HepG2 (cell line): ENCODE measurements around the gene HTR3B. TPM values are rescaled to one million over a fixed set of nuclear protein-coding genes. Genes with fewer than 3 reads are reported as not detected.

Experiments used
- polyA plus RNA-seq, 8 experiments: library from polyadenylated mRNA; depleted of rRNA in 3 of 8; stranded (reverse) in 7 of 8; unstranded in 1 of 8; fragments of >200 nt; fragmentation: Illumina TruSeq in 4 of 8; extraction: Trizol in 4 of 8; gene quantifications; 2 replicates each; pipeline versions ENCODE4 v1.2.1 to v1.2.3, GENCODE V29; 2011 to 2016; ENCODE audit warnings: low read depth in 4 of 8, missing spikeins in 1 of 8, mixed read lengths in 1 of 8; ENCODE audit not compliant: insufficient read depth in 1 of 8
- small RNA-seq, 3 experiments: library from RNA; depleted of rRNA; stranded (forward); fragments of <200 nt; gene quantifications; one replicate each; pipeline ENCODE3, GENCODE V24; 2012; ENCODE audit warnings: low read depth in 2 of 3, low replicate concordance in 1 of 3; ENCODE audit not compliant: insufficient read length in 3 of 3, insufficient read depth in 2 of 3
- total RNA-seq, 5 experiments: library from RNA; depleted of rRNA; stranded (reverse); fragments of >200 nt; fragmentation: Illumina TruSeq; extraction: Trizol; gene quantifications; 2 replicates each; pipeline ENCODE4 v1.2.3, GENCODE V29; 2016; ENCODE audit warnings: low read depth in 1 of 5

HTR3B gene
- total and polyA plus RNA-seq, 2 of the 13 experiments (the other 11 are each of a cell fraction or from before 2014, with no cell fraction given): 0.09 to 1.7 TPM

Small RNA genes lying within 50 kb of the gene (small RNA-seq; reads per million reads assigned to genes)
- 0 reads per million in 3 experiments for gene RNU6-1107P

Other genes starting within 250 kb of the HTR3B start
- gene TMPRSS5, start 198.5 kb upstream of the HTR3B start, total RNA-seq (2016; rRNA removed; fragmentation: Illumina TruSeq; extraction: Trizol): 0.40 TPM in 1 of 2 replicates, not detected in the other
- 0.65 and 0.96 TPM in 2 replicates for gene TMPRSS5, start 198.5 kb upstream of the HTR3B start, polyA plus RNA-seq (2011; rRNA removed)
- 31.3 and 43.4 TPM in 2 replicates for gene ZW10, start 131.1 kb upstream of the HTR3B start, total RNA-seq (2016; rRNA removed; fragmentation: Illumina TruSeq; extraction: Trizol)
- gene ZW10, start 131.1 kb upstream of the HTR3B start, polyA plus RNA-seq (2011; rRNA removed): 5.1 and 5.8 TPM in 2 replicates
- gene CLDN25, start 125.0 kb upstream of the HTR3B start, total RNA-seq (2016; rRNA removed; fragmentation: Illumina TruSeq; extraction: Trizol): not detected in 2 replicates
- gene CLDN25, start 125.0 kb upstream of the HTR3B start, polyA plus RNA-seq (2011; rRNA removed): not detected in 2 replicates
- 34.3 and 52.0 TPM in 2 replicates for gene USP28, start 29.2 kb upstream of the HTR3B start, total RNA-seq (2016; rRNA removed; fragmentation: Illumina TruSeq; extraction: Trizol)
- 27.6 and 29.6 TPM in 2 replicates for gene USP28, start 29.2 kb upstream of the HTR3B start, polyA plus RNA-seq (2011; rRNA removed)
- gene HTR3A, start 70.3 kb downstream of the HTR3B start, total RNA-seq (2016; rRNA removed; fragmentation: Illumina TruSeq; extraction: Trizol): not detected in 2 replicates
- not detected in 2 replicates for gene HTR3A, start 70.3 kb downstream of the HTR3B start, polyA plus RNA-seq (2011; rRNA removed)
- gene ZBTB16, start 154.9 kb downstream of the HTR3B start, total RNA-seq (2016; rRNA removed; fragmentation: Illumina TruSeq; extraction: Trizol): not detected in 2 replicates
- gene ZBTB16, start 154.9 kb downstream of the HTR3B start, polyA plus RNA-seq (2011; rRNA removed): not detected in 2 replicates